ENCODE data around the gene CDX1. TPM values are rescaled to one million over a fixed set of nuclear protein-coding genes. Genes with fewer than 3 reads are reported as not detected.

Gene CDX1
- total RNA-seq, 1 donor from 2014 or later = not detected

- DNase-seq (ENCODE audit: low spot score) = no peak
- no peaks in the 10 kb centered on the region for H3K36me3 ChIP-seq
- no peak overlapping the region for H3K27ac ChIP-seq
- peaks cover 58% of the 10 kb centered on the region for H3K4me1 ChIP-seq
- H4K20me1 ChIP-seq (ENCODE audit: low read depth) = no peaks in the 10 kb centered on the region
- TF ChIP-seq EZH2phosphoT487 (IDR thresholded peaks at IDR 0.05) (no peak), EZH2 (IDR thresholded peaks at IDR 0.05) (no peak), CTCF (IDR thresholded peaks at IDR 0.05) (no peak)
- peaks cover 7% of the 10 kb centered on the region for H3F3A ChIP-seq (ENCODE audit: low read depth)
- H3K9me3 ChIP-seq (ENCODE audit: low read depth) = no peaks in the 10 kb centered on the region
- Mint-ChIP-seq H3K4me1 (peaks cover 74% of the 10 kb centered on the region), H3K9me3 (no peaks in the 10 kb centered on the region), H3K36me3 (peaks cover 2% of the 10 kb centered on the region), H3K27ac (peak overlapping the region; percentile 32), H3K4me3 (no peak overlapping the region), H3K27me3 (ENCODE audit: insufficient read depth, low read depth) (peaks cover 6% of the 10 kb centered on the region)
- H3K4me3 ChIP-seq = no peak overlapping the region
- no peak overlapping the region for H2AFZ ChIP-seq (replicated peaks)
- H3K79me2 ChIP-seq (ENCODE audit: low read depth) = no peaks in the 10 kb centered on the region
- H3K27me3 ChIP-seq = no peaks in the 10 kb centered on the region
- no peak overlapping the region for H3K4me2 ChIP-seq
- no peak overlapping the region for H3K9ac ChIP-seq
Measured at GRCh38 chr5:150142185-150142958, 24.2 kb upstream of the CDX1 start.

- Histone ChIP-seq H3K79me2 (ENCODE audit: low read depth) (no peaks in the 10 kb centered on the region), H3K36me3 (no peaks in the 10 kb centered on the region), H3K27me3 (no peaks in the 10 kb centered on the region), H2AFZ (replicated peaks) (no peak overlapping the region), H3K9me3 (ENCODE audit: low read depth) (no peaks in the 10 kb centered on the region), H3K4me3 (no peak overlapping the region), H3K27ac (no peak overlapping the region), H3F3A (ENCODE audit: low read depth) (peaks cover 7% of the 10 kb centered on the region), H3K4me2 (no peak overlapping the region), H3K9ac (no peak overlapping the region), H4K20me1 (ENCODE audit: low read depth) (no peaks in the 10 kb centered on the region), H3K4me1 (peaks cover 52% of the 10 kb centered on the region)
- TF ChIP-seq EZH2 (IDR thresholded peaks at IDR 0.05) = no peak
- TF ChIP-seq EZH2phosphoT487 (IDR thresholded peaks at IDR 0.05) = no peak
- no peak for TF ChIP-seq CTCF (IDR thresholded peaks at IDR 0.05)
- H3K36me3 Mint-ChIP-seq = peaks cover 2% of the 10 kb centered on the region
- H3K27ac Mint-ChIP-seq = peak overlapping the region; percentile 40
- no peak overlapping the region for H3K4me3 Mint-ChIP-seq
- peaks cover 74% of the 10 kb centered on the region for H3K4me1 Mint-ChIP-seq
- H3K27me3 Mint-ChIP-seq (ENCODE audit: insufficient read depth, low read depth) = peaks cover 6% of the 10 kb centered on the region
- DNase-seq (ENCODE audit: low spot score) = no peak
- H3K9me3 Mint-ChIP-seq = no peaks in the 10 kb centered on the region
Measured at GRCh38 chr5:150142959-150143349, 23.6 kb upstream of the CDX1 start.

- no peaks in the 10 kb centered on the region for H4K20me1 ChIP-seq (ENCODE audit: low read depth)
- Mint-ChIP-seq H3K9me3 (no peaks in the 10 kb centered on the region), H3K4me3 (no peak overlapping the region), H3K36me3 (peaks cover 2% of the 10 kb centered on the region), H3K27ac (peak overlapping the region; percentile 69), H3K27me3 (ENCODE audit: insufficient read depth, low read depth) (peaks cover 3% of the 10 kb centered on the region), H3K4me1 (peaks cover 72% of the 10 kb centered on the region)
- DNase-seq (ENCODE audit: low spot score) = no peak
- no peak overlapping the region for H3K4me3 ChIP-seq
- no peaks in the 10 kb centered on the region for H3K9me3 ChIP-seq (ENCODE audit: low read depth)
- TF ChIP-seq CTCF (IDR thresholded peaks at IDR 0.05) (no peak), EZH2 (IDR thresholded peaks at IDR 0.05) (no peak), EZH2phosphoT487 (IDR thresholded peaks at IDR 0.05) (no peak)
- H2AFZ ChIP-seq (replicated peaks) = no peak overlapping the region
- no peaks in the 10 kb centered on the region for H3K36me3 ChIP-seq
- H3K4me1 ChIP-seq = peaks cover 45% of the 10 kb centered on the region
- no peak overlapping the region for H3K4me2 ChIP-seq
- H3K79me2 ChIP-seq (ENCODE audit: low read depth) = no peaks in the 10 kb centered on the region
- no peak overlapping the region for H3K27ac ChIP-seq
- H3K27me3 ChIP-seq = no peaks in the 10 kb centered on the region
- H3F3A ChIP-seq (ENCODE audit: low read depth) = peaks cover 7% of the 10 kb centered on the region
- no peak overlapping the region for H3K9ac ChIP-seq
Measured at GRCh38 chr5:150143350-150144245, 23.0 kb upstream of the CDX1 start.

All from neural progenitor cell (in vitro differentiated cells).